Measurements from ENCODE around the gene PAK5. TPM values are rescaled to one million over a fixed set of nuclear protein-coding genes. Genes with fewer than 3 reads are reported as not detected.

The PAK5 gene
- total RNA-seq, 1 experiment from 2014 or later, result not detected

- intact Hi-C loops (cut with micrococcal nuclease; ENCODE audit: unreplicated experiment) (no loop called here), in situ Hi-C loops (cut with HindIII; ENCODE audit: low pct_unique_long_range_greater_than_20kb, low sequenced_read_pairs) (no loop called here)
- DNase-seq (ENCODE audit: low read depth, low spot score), result no peak
- H3K27ac ChIP-seq (ENCODE audit: low read length), result no peak overlapping the region
- TF ChIP-seq REST (IDR thresholded peaks at IDR 0.05; ENCODE audit: insufficient read depth in 1 of 2, low read depth in 2 of 2, low read length in 1 of 2) (no peak), CTCF (IDR thresholded peaks at IDR 0.05) (no peak), SIN3A (IDR thresholded peaks at IDR 0.05; ENCODE audit: borderline replicate concordance, insufficient read depth, low read depth, low read length) (no peak), TCF7L2 (IDR thresholded peaks at IDR 0.05; ENCODE audit: low read depth, low read length) (no peak), POLR2AphosphoS5 (IDR thresholded peaks at IDR 0.05; ENCODE audit: low read depth, low read length) (no peak)
- no peak for ATAC-seq
- CTCF ChIA-PET, result no interaction called here
- no TSS peak for BruUV-seq (replicated peaks)
- H3K9me3 ChIP-seq (ENCODE audit: control insufficient read depth, insufficient read depth, low read depth, low read length), result no peaks in the 10 kb centered on the region
- H3K4me3 ChIP-seq (ENCODE audit: low read depth in 2 of 2, low read length in 2 of 2), result no peak overlapping the region
- H3K27me3 ChIP-seq (ENCODE audit: control insufficient read depth, insufficient read depth, low read length), result no peaks in the 10 kb centered on the region
- no peaks in the 10 kb centered on the region for H3K36me3 ChIP-seq (ENCODE audit: control insufficient read depth, insufficient read depth, low read length)
- POLR2A ChIA-PET, result interaction anchor here (0.6 kb wide), 1 partner anchor 12 kb away, joined by 3 read pairs; no protein-coding TSS in a partner anchor
- no peaks in the 10 kb centered on the region for H3K4me1 ChIP-seq (ENCODE audit: control insufficient read depth, insufficient read depth, low read length)
Measured at GRCh38 chr20:9743871-9744270, 95.0 kb downstream of the PAK5 start.

GRCh38 chr20:9742821-9743220 is 96.1 kb downstream of the PAK5 start:
- intact Hi-C loops (cut with micrococcal nuclease; ENCODE audit: unreplicated experiment) (no loop called here), in situ Hi-C loops (cut with HindIII; ENCODE audit: low pct_unique_long_range_greater_than_20kb, low sequenced_read_pairs) (no loop called here)
- CTCF ChIA-PET, result no interaction called here
- no TSS peak for BruUV-seq (replicated peaks)
- DNase-seq (ENCODE audit: low read depth, low spot score) (no peak), ATAC-seq (no peak)
- POLR2A ChIA-PET, result no interaction called here
- Histone ChIP-seq H3K4me1 (ENCODE audit: control insufficient read depth, insufficient read depth, low read length) (no peaks in the 10 kb centered on the region), H3K36me3 (ENCODE audit: control insufficient read depth, insufficient read depth, low read length) (no peaks in the 10 kb centered on the region), H3K27ac (ENCODE audit: low read length) (no peak overlapping the region), H3K27me3 (ENCODE audit: control insufficient read depth, insufficient read depth, low read length) (no peaks in the 10 kb centered on the region), H3K4me3 (ENCODE audit: low read depth in 2 of 2, low read length in 2 of 2) (no peak overlapping the region), H3K9me3 (ENCODE audit: control insufficient read depth, insufficient read depth, low read depth, low read length) (no peaks in the 10 kb centered on the region)
- TF ChIP-seq SIN3A (IDR thresholded peaks at IDR 0.05; ENCODE audit: borderline replicate concordance, insufficient read depth, low read depth, low read length) (no peak), REST (IDR thresholded peaks at IDR 0.05; ENCODE audit: insufficient read depth in 1 of 2, low read depth in 2 of 2, low read length in 1 of 2) (no peak), CTCF (IDR thresholded peaks at IDR 0.05) (no peak), TCF7L2 (IDR thresholded peaks at IDR 0.05; ENCODE audit: low read depth, low read length) (no peak), POLR2AphosphoS5 (IDR thresholded peaks at IDR 0.05; ENCODE audit: low read depth, low read length) (no peak)

Data from Panc1 (cell line).